ENCODE data around the gene L3MBTL4. TPM values are rescaled to one million over a fixed set of nuclear protein-coding genes. Genes with fewer than 3 reads are reported as not detected.

The L3MBTL4 gene
- total RNA-seq, 2 donors from 2014 or later = 4.6 to 7.2 TPM

GRCh38 chr18:6365385-6365784 lies 49.3 kb downstream of the L3MBTL4 start:
- peaks cover 3% of the 10 kb centered on the region for H3K27me3 Mint-ChIP-seq (ENCODE audit: insufficient read depth)
- H3K27ac Mint-ChIP-seq = no peak overlapping the region
- Histone ChIP-seq H3K9ac (ENCODE audit: extremely low read depth, low read length, poor library complexity, severe bottlenecking) (no peak overlapping the region), H3K9me3 (ENCODE audit: control insufficient read depth, low read length) (no peaks in the 10 kb centered on the region), H3K27me3 (ENCODE audit: control insufficient read depth, insufficient read depth, low read length, poor library complexity, severe bottlenecking) (no peaks in the 10 kb centered on the region), H3K36me3 (ENCODE audit: control insufficient read depth, insufficient read depth, low read length) (no peaks in the 10 kb centered on the region), H3K4me1 (ENCODE audit: control insufficient read depth, insufficient read depth, low read length) (peaks cover 25% of the 10 kb centered on the region), H3K27ac (ENCODE audit: low read depth, low read length) (no peak overlapping the region), H3K4me3 (ENCODE audit: low read length) (no peak overlapping the region)
- H3K4me1 Mint-ChIP-seq = peaks cover 44% of the 10 kb centered on the region
- H3K4me3 Mint-ChIP-seq = no peak overlapping the region
- no peak for DNase-seq
- no peak for TF ChIP-seq CTCF (conservative IDR thresholded peaks at IDR 0.05)
- no peaks in the 10 kb centered on the region for H3K36me3 Mint-ChIP-seq (ENCODE audit: low read depth)
- no peaks in the 10 kb centered on the region for H3K9me3 Mint-ChIP-seq

- H3K4me3 Mint-ChIP-seq = no peak overlapping the region
- no peak for TF ChIP-seq CTCF (conservative IDR thresholded peaks at IDR 0.05)
- no peak for DNase-seq
- no peak overlapping the region for H3K27ac ChIP-seq (ENCODE audit: low read depth, low read length)
- no peak overlapping the region for H3K9ac ChIP-seq (ENCODE audit: extremely low read depth, low read length, poor library complexity, severe bottlenecking)
- H3K36me3 Mint-ChIP-seq (ENCODE audit: low read depth) = no peaks in the 10 kb centered on the region
- peaks cover 47% of the 10 kb centered on the region for H3K4me1 Mint-ChIP-seq
- no peaks in the 10 kb centered on the region for H3K36me3 ChIP-seq (ENCODE audit: control insufficient read depth, insufficient read depth, low read length)
- no peaks in the 10 kb centered on the region for H3K27me3 ChIP-seq (ENCODE audit: control insufficient read depth, insufficient read depth, low read length, poor library complexity, severe bottlenecking)
- H3K4me3 ChIP-seq (ENCODE audit: low read length) = no peak overlapping the region
- H3K9me3 ChIP-seq (ENCODE audit: control insufficient read depth, low read length) = no peaks in the 10 kb centered on the region
- WGBS, 2 experiments (ENCODE audit: insufficient coverage in 1 of 2, insufficient read length in 1 of 2) = 89 to 100% methylated on average over 2 to 7 of the region's 7 CpGs
- peaks cover 3% of the 10 kb centered on the region for H3K27me3 Mint-ChIP-seq (ENCODE audit: insufficient read depth)
- H3K27ac Mint-ChIP-seq = no peak overlapping the region
- H3K4me1 ChIP-seq (ENCODE audit: control insufficient read depth, insufficient read depth, low read length) = peaks cover 25% of the 10 kb centered on the region
- no peaks in the 10 kb centered on the region for H3K9me3 Mint-ChIP-seq
Measured at GRCh38 chr18:6363216-6363615, 51.5 kb downstream of the L3MBTL4 start.

- H3K9ac ChIP-seq (ENCODE audit: extremely low read depth, low read length, poor library complexity, severe bottlenecking) = no peak overlapping the region
- 93 to 94% methylated on average over 5 to 9 of the region's 9 CpGs for WGBS, 2 experiments (ENCODE audit: insufficient coverage in 1 of 2, insufficient read length in 1 of 2)
- no peaks in the 10 kb centered on the region for H3K36me3 ChIP-seq (ENCODE audit: control insufficient read depth, insufficient read depth, low read length)
- H3K4me1 Mint-ChIP-seq = peaks cover 47% of the 10 kb centered on the region
- H3K9me3 Mint-ChIP-seq = no peaks in the 10 kb centered on the region
- no peaks in the 10 kb centered on the region for H3K27me3 ChIP-seq (ENCODE audit: control insufficient read depth, insufficient read depth, low read length, poor library complexity, severe bottlenecking)
- TF ChIP-seq CTCF (conservative IDR thresholded peaks at IDR 0.05) = no peak
- peaks cover 23% of the 10 kb centered on the region for H3K4me1 ChIP-seq (ENCODE audit: control insufficient read depth, insufficient read depth, low read length)
- H3K4me3 Mint-ChIP-seq = no peak overlapping the region
- no peak overlapping the region for H3K27ac ChIP-seq (ENCODE audit: low read depth, low read length)
- no peaks in the 10 kb centered on the region for H3K9me3 ChIP-seq (ENCODE audit: control insufficient read depth, low read length)
- DNase-seq = no peak
- H3K4me3 ChIP-seq (ENCODE audit: low read length) = no peak overlapping the region
- no peak overlapping the region for H3K27ac Mint-ChIP-seq
- peaks cover 3% of the 10 kb centered on the region for H3K27me3 Mint-ChIP-seq (ENCODE audit: insufficient read depth)
- H3K36me3 Mint-ChIP-seq (ENCODE audit: low read depth) = no peaks in the 10 kb centered on the region
Measured at GRCh38 chr18:6362559-6363129, 52.1 kb downstream of the L3MBTL4 start.
